SU-DHL-6 (cell line): ENCODE measurements around the gene AGBL5.
A peak's percentile ranks its signal among the peaks of the same experiment; 100 is the strongest.

ENCODE experiments used
- EZH2phosphoT487 ChIP-seq: fragments of 200-600 bp; sonication (generic), shearing (Covaris generic); conservative IDR thresholded peaks from 2 replicates; pipeline ENCODE4 v1.6.1; 2018; ENCODE audit warnings: mild to moderate bottlenecking, antibody characterized with exemption, low read length, moderate library complexity, mixed read lengths
- TF ChIP-seq, protein P1 (sequence below): fragments of 200-600 bp; sonication (generic); IDR thresholded peaks from one replicate; pipeline ENCODE4 v1.5.1; 2017; ENCODE audit warnings: antibody characterized with exemption, mild to moderate bottlenecking, low read length, moderate library complexity; ENCODE audit not compliant: insufficient read depth, poor library complexity, severe bottlenecking

DNA sequence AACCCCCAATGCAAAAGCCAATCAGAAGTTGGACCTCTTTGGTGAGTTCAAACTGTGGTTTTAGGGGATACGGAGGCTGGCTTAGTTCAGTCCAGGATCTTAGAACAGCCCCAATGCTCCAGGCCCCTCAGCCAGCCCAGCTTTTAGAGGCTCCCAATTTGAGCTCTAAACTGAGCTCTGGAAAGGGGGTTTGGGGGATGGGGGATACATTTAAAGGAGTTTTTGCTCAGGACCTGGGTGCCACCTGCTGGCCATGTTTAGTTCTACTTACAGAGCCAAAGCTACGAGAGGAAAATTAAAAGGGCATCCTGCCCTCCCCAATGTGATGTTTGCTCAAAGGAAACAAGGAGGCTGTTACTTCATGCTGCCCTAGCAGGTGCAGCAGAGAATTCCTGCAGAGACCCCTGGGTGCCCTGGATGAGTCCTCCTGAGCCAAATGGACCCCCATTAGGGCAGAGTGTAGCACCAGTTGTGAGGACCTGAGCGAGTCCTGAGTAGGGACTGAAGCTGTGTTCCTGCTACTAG is 34.6 kb upstream of the AGBL5 start:
- TF ChIP-seq, protein P1, sequence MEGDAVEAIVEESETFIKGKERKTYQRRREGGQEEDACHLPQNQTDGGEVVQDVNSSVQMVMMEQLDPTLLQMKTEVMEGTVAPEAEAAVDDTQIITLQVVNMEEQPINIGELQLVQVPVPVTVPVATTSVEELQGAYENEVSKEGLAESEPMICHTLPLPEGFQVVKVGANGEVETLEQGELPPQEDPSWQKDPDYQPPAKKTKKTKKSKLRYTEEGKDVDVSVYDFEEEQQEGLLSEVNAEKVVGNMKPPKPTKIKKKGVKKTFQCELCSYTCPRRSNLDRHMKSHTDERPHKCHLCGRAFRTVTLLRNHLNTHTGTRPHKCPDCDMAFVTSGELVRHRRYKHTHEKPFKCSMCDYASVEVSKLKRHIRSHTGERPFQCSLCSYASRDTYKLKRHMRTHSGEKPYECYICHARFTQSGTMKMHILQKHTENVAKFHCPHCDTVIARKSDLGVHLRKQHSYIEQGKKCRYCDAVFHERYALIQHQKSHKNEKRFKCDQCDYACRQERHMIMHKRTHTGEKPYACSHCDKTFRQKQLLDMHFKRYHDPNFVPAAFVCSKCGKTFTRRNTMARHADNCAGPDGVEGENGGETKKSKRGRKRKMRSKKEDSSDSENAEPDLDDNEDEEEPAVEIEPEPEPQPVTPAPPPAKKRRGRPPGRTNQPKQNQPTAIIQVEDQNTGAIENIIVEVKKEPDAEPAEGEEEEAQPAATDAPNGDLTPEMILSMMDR: peak; percentile 70
- no peak for TF ChIP-seq EZH2phosphoT487
